K562 (cell line): ENCODE data around the gene TRERF1. TPM values are rescaled to one million over a fixed set of nuclear protein-coding genes. Genes with fewer than 3 reads are reported as not detected.

Experiments
- ATAC-seq: fragments of 200-7000 bp; cut with Tn5 transposase; 3 replicates; pipeline ENCODE4 v1.9.1; 2020; ENCODE audit warnings: moderate library complexity
- BruUV-seq: library from RNA; stranded (reverse); fragments of 400-500 nt; replicated peaks from 2 replicates; lab custom pipeline; 2021; lab: Mats Ljungman, UMichigan
- CTCF ChIA-PET: fragments of 300-600 bp; formaldehyde crosslinking; extraction: SDS; loops from one replicate; lab custom pipeline; 2021; ENCODE audit warnings: low intra/inter-chr PET ratio; lab: Yijun Ruan, JAX
- POLR2A ChIA-PET: fragments of 300-600, 350-650 bp; sonication (Branson Sonifier 250); formaldehyde crosslinking; extraction: SDS; loops from one replicate; lab custom pipeline; 2021; ENCODE audit warnings: antibody characterized with exemption, inconsistent platforms; lab: Yijun Ruan, JAX
- DNase-seq, 4 experiments: peaks; one replicate each; pipeline versions ENCODE4 v3.0.0 to v3.0.0-alpha.2; 2011 to 2018; ENCODE audit warnings: low spot score in 3 of 4, mixed read lengths in 3 of 4; ENCODE audit errors: extremely low read depth in 1 of 4
- FAIRE-seq: peaks from 2 replicates; lab custom pipeline; 2011; peaks lifted over from hg19 to GRCh38; lab: Jason Lieb, UNC
- H2AFZ ChIP-seq: 2 replicates; pipeline ENCODE4 v1.6.0; 2011; ENCODE audit warnings: low read depth, low read length, control low read depth, inconsistent platforms
- H3K27ac ChIP-seq: fragments of 200-600 bp; 3 replicates; pipeline ENCODE4 v1.8.0; 2011; ENCODE audit warnings: low read depth, mild to moderate bottlenecking, control low read depth, inconsistent platforms, low read length, moderate library complexity, mixed read lengths; ENCODE audit errors: extremely low read depth
- H3K27me3 ChIP-seq, 2 experiments: fragments of 300-600 bp in 1 of 2; 2 replicates in 1 of 2; 3 replicates in 1 of 2; pipeline versions ENCODE4 v1.6.0 to v1.8.0; 2011; ENCODE audit warnings: inconsistent platforms in 2 of 2, low read length in 2 of 2, mild to moderate bottlenecking in 1 of 2, mixed read lengths in 1 of 2, moderate library complexity in 1 of 2; ENCODE audit not compliant: control insufficient read depth in 2 of 2, insufficient read depth in 2 of 2
- H3K36me3 ChIP-seq: fragments of 300-600 bp; 3 replicates; pipeline ENCODE4 v1.8.0; 2011; ENCODE audit warnings: mild to moderate bottlenecking, low read length, inconsistent platforms; ENCODE audit not compliant: control insufficient read depth, insufficient read depth
- H3K4me1 ChIP-seq, 2 experiments: fragments of 200-600 bp in 1 of 2; replicated peaks in 1 of 2; 2 replicates in 1 of 2; 3 replicates in 1 of 2; pipeline versions ENCODE4 v1.5.1 to v1.8.0; 2011; ENCODE audit warnings: inconsistent platforms in 2 of 2, low read length in 2 of 2, mild to moderate bottlenecking in 1 of 2, mixed read lengths in 1 of 2, moderate library complexity in 1 of 2; ENCODE audit not compliant: control insufficient read depth in 2 of 2, insufficient read depth in 2 of 2
- H3K4me2 ChIP-seq: 2 replicates; pipeline ENCODE4 v1.6.1; 2011; ENCODE audit warnings: low read length, control low read depth, inconsistent platforms, mixed read lengths; ENCODE audit not compliant: insufficient read depth
- H3K4me3 ChIP-seq: fragments of 200-600 bp; sonication (generic), shearing (Covaris generic); 2 replicates; pipeline ENCODE4 v1.5.1; 2016; ENCODE audit warnings: control low read depth, inconsistent platforms
- H3K79me2 ChIP-seq: fragments of 200-600 bp; 3 replicates; pipeline ENCODE4 v1.8.0; 2011; ENCODE audit warnings: low read length, inconsistent platforms; ENCODE audit not compliant: control insufficient read depth, insufficient read depth
- H3K9ac ChIP-seq, 2 experiments: 2 replicates each; pipeline versions ENCODE4 v1.6.0 to v1.6.1; 2011; ENCODE audit warnings: low read depth in 2 of 2, low read length in 2 of 2, control low read depth in 1 of 2, inconsistent platforms in 1 of 2, mild to moderate bottlenecking in 1 of 2, mixed read lengths in 1 of 2; ENCODE audit not compliant: insufficient read depth in 1 of 2
- H3K9me1 ChIP-seq: one replicate; pipeline ENCODE4 v1.6.0; 2011; ENCODE audit warnings: inconsistent platforms, mild to moderate bottlenecking, low read length, moderate library complexity; ENCODE audit not compliant: control insufficient read depth, insufficient read depth
- H3K9me3 ChIP-seq: replicated peaks from 2 replicates; pipeline ENCODE4 v1.5.1; 2011; ENCODE audit warnings: low read depth, low read length, inconsistent platforms; ENCODE audit not compliant: control insufficient read depth, insufficient read depth
- H4K20me1 ChIP-seq: replicated peaks from 2 replicates; pipeline ENCODE4 v1.6.1; 2011; ENCODE audit warnings: low read length, inconsistent platforms, mixed read lengths; ENCODE audit not compliant: control insufficient read depth, insufficient read depth
- ARID2 ChIP-seq: fragments of 450-650 bp; IDR thresholded peaks from 2 replicates; pipeline ENCODE4 v1.6.1; 2017; ENCODE audit warnings: antibody characterized with exemption, mild to moderate bottlenecking
- ATF7 ChIP-seq: fragments of 450-650 bp; IDR thresholded peaks from 2 replicates; pipeline ENCODE4 v1.7.1; 2014; ENCODE audit warnings: mild to moderate bottlenecking, moderate library complexity
- CTCFL ChIP-seq: IDR thresholded peaks from 2 replicates; pipeline ENCODE4 v1.6.1; 2011; ENCODE audit warnings: borderline replicate concordance, low read depth, mild to moderate bottlenecking, moderate library complexity, low read length; ENCODE audit not compliant: insufficient read depth, poor library complexity, severe bottlenecking
- DEAF1 ChIP-seq: fragments of 450-650 bp; formaldehyde crosslinking; IDR thresholded peaks from 2 replicates; pipeline ENCODE4 v1.4.0; 2020; ENCODE audit warnings: mild to moderate bottlenecking, moderate library complexity
- REST ChIP-seq, 2 experiments: fragments of 450-650 bp; formaldehyde crosslinking in 1 of 2; IDR thresholded peaks; 2 replicates each; pipeline versions ENCODE4 v1.4.0 to v1.6.1; 2014 to 2020; ENCODE audit warnings: mild to moderate bottlenecking in 2 of 2, borderline replicate concordance in 1 of 2, low read depth in 1 of 2
- WGBS: fragments of 100-300 bp; shearing (Covaris generic); methylation state at CpG from one replicate; pipeline ENCODE4 v1.1.6; 2016; ENCODE audit warnings: low coverage, mixed read lengths; ENCODE audit not compliant: insufficient coverage; ENCODE audit errors: missing lambda C conversion rate; 5-methylcytosine and 5-hydroxymethylcytosine counted together
- in situ Hi-C: fragments of 300-500 bp; cut with MboI; formaldehyde crosslinking; loops from 4 replicates; pipeline ENCODE4 v1.15.0; 2018; ENCODE audit warnings: inconsistent platforms, mixed read lengths
- intact Hi-C: fragments of 100-400 bp; cut with micrococcal nuclease; formaldehyde crosslinking; loops from 2 replicates; pipeline ENCODE4 v1.14.2; 2022
- polyA plus RNA-seq, 8 experiments: library from polyadenylated mRNA; depleted of rRNA in 4 of 8; stranded (reverse) in 5 of 8; unstranded in 3 of 8; fragments of >200 nt; fragmentation: Nextera tagmentation in 2 of 8; fragmentation: Illumina TruSeq in 1 of 8; extraction: Ambion mirVana in 2 of 8; extraction: Trizol in 1 of 8; gene quantifications; 2 replicates each; pipeline versions ENCODE4 v1.2.1 to v1.2.3, GENCODE V29; 2011 to 2014; ENCODE audit warnings: inconsistent platforms in 1 of 8, missing spikeins in 1 of 8
- total RNA-seq, 7 experiments: library from RNA; depleted of rRNA in 6 of 7; stranded (reverse); fragments of >200 nt in 6 of 7; fragmentation: Illumina TruSeq in 2 of 7; extraction: Trizol in 2 of 7; gene quantifications; 2 replicates each; pipeline versions ENCODE4 v1.2.1 to v1.2.3, GENCODE V29; 2011 to 2021; ENCODE audit warnings: low replicate concordance in 1 of 7

TRERF1 gene
- total and polyA plus RNA-seq, 9 of the 15 experiments (the other 6 are each of a cell fraction or from before 2014, with no cell fraction given), result 0.04 to 0.20 (median 0.07) TPM; not detected in 3

- Histone ChIP-seq H3K9me1 (no peaks in the 10 kb centered on the region), H3K9ac (no peak overlapping the region), H3K36me3 (no peaks in the 10 kb centered on the region), H3K27ac (no peak overlapping the region), H3K79me2 (no peaks in the 10 kb centered on the region), H3K9me3 (no peaks in the 10 kb centered on the region), H2AFZ (no peak overlapping the region), H3K4me3 (no peak overlapping the region), H4K20me1 (no peaks in the 10 kb centered on the region), H3K27me3 (no peaks in the 10 kb centered on the region), H3K4me1 (peaks cover 14 to 21% of the 10 kb centered on the region in 2 experiments), H3K4me2 (no peak overlapping the region)
- intact Hi-C loops (loop anchor here (1.0 to 2.0 kb wide), 4 partner anchors 16 to 155 kb away; no protein-coding TSS in a partner anchor), in situ Hi-C loops (no loop called here)
- peak in 3 of 4 experiments; percentile 40 to 68 (median 58) for DNase-seq
- ATAC-seq, result peak; percentile 69
- peak; percentile 89 for FAIRE-seq
- WGBS, result 18% methylated on average over 8 of the region's 8 CpGs
- ChIA-PET POLR2A (no interaction called here), CTCF (interaction anchor here (1.1 to 3.5 kb wide), 9 partner anchors 63 to 863 kb away, joined by 4 to 38 read pairs (median 7); partner anchors contain the start of gene FRS3)
- no TSS peak for BruUV-seq
- TF ChIP-seq ATF7, result peak; percentile 22; the same call in 1 of the 2 replicates
- peak; percentile 55; the same call in 1 of the 2 replicates for TF ChIP-seq DEAF1 (CRISPR knock-in tag)
- TF ChIP-seq REST (IDR thresholded peaks at IDR 0.05; ENCODE audit: borderline replicate concordance), result peak; percentile 80; the same call in 1 of the 2 replicates
- TF ChIP-seq REST (CRISPR knock-in tag; IDR thresholded peaks at IDR 0.05; ENCODE audit: low read depth), result no peak
- 0 out of 2 replicates have a peak, but pooled peaks have one; percentile 36 for TF ChIP-seq ARID2
- TF ChIP-seq CTCFL, result peak; percentile 43
These were observed 221.1 kb downstream of the TRERF1 start for GRCh38 chr6:42230345-42231321.
